ENCODE measurements around the gene POLR2E. TPM values are rescaled to one million over a fixed set of nuclear protein-coding genes. Genes with fewer than 3 reads are reported as not detected.

POLR2E gene
- total and polyA plus RNA-seq, 9 of the 15 experiments (the other 6 are each of a cell fraction or from before 2014, with no cell fraction given): 3.4 to 413 (median 244) TPM

- ChIA-PET POLR2A (interaction anchor here (1.0 kb wide), 1 partner anchor 12 kb away, joined by 3 read pairs; no protein-coding TSS in a partner anchor), CTCF (ENCODE audit: low intra/inter-chr PET ratio) (no interaction called here)
- Histone ChIP-seq H3K27ac (ENCODE audit: extremely low read depth, low read depth, low read length) (no peak overlapping the region), H3K4me2 (ENCODE audit: insufficient read depth, low read length) (no peak overlapping the region), H3K36me3 (ENCODE audit: control insufficient read depth, insufficient read depth, low read length) (peaks cover 65% of the 10 kb centered on the region; the same call in 2 of the 3 replicates), H3K79me2 (ENCODE audit: control insufficient read depth, insufficient read depth, low read length) (peaks cover 26% of the 10 kb centered on the region), H3K4me1 (replicated peaks in 1 of 2; ENCODE audit: control insufficient read depth in 2 of 2, insufficient read depth in 2 of 2, low read length in 2 of 2) (peaks cover 11 to 91% of the 10 kb centered on the region in 2 experiments), H2AFZ (ENCODE audit: low read depth, low read length) (no peak overlapping the region), H3K4me3 (no peak overlapping the region), H3K9ac (ENCODE audit: insufficient read depth in 1 of 2, low read depth in 2 of 2, low read length in 2 of 2) (no peak overlapping the region), H3K27me3 (ENCODE audit: control insufficient read depth in 2 of 2, insufficient read depth in 2 of 2, low read length in 2 of 2) (no peaks in the 10 kb centered on the region), H4K20me1 (replicated peaks; ENCODE audit: control insufficient read depth, insufficient read depth, low read length) (no peaks in the 10 kb centered on the region; the same call in 1 of the 2 replicates), H3K9me3 (replicated peaks; ENCODE audit: control insufficient read depth, insufficient read depth, low read depth, low read length) (no peaks in the 10 kb centered on the region), H3K9me1 (ENCODE audit: control insufficient read depth, insufficient read depth, low read length) (no peaks in the 10 kb centered on the region)
- DNase-seq (ENCODE audit: extremely low read depth in 1 of 4, low spot score in 3 of 4) (no peak), ATAC-seq (no peak), FAIRE-seq (no peak)
- intact Hi-C loops (cut with micrococcal nuclease): no loop called here
- no peak for TF ChIP-seq SETDB1 (IDR thresholded peaks at IDR 0.05; ENCODE audit: low read length)
- TF ChIP-seq KDM5B (IDR thresholded peaks at IDR 0.05; ENCODE audit: insufficient replicate concordance, low read depth, low read length): peak; percentile 32
- TF ChIP-seq HMGN3 (IDR thresholded peaks at IDR 0.05; ENCODE audit: borderline replicate concordance, extremely low read depth, insufficient read length, low read depth, low read length): peak; percentile 25
- TF ChIP-seq TEAD4 (IDR thresholded peaks at IDR 0.05; ENCODE audit: low read length): no peak
- no peak for TF ChIP-seq TEAD4 (CRISPR knock-in tag; IDR thresholded peaks at IDR 0.05; ENCODE audit: borderline replicate concordance)
- peak; percentile 50; the same call in 1 of the 2 replicates for TF ChIP-seq RBFOX2 (IDR thresholded peaks at IDR 0.05; ENCODE audit: low read depth, low read length)
- peak; percentile 37; the same call in 1 of the 2 replicates for TF ChIP-seq SUPT5H (IDR thresholded peaks at IDR 0.05)
- 0 out of 2 replicates have a peak, but pooled peaks have one; percentile 60 for TF ChIP-seq POLR2AphosphoS5 (IDR thresholded peaks at IDR 0.05; ENCODE audit: control insufficient read depth, insufficient read depth, low read depth, low read length)
- TF ChIP-seq POLR2G (IDR thresholded peaks at IDR 0.05; ENCODE audit: low read depth, low read length): peak; percentile 74
- peak; percentile 78 for TF ChIP-seq RBM22 (IDR thresholded peaks at IDR 0.05; ENCODE audit: low read depth, low read length, poor library complexity, severe bottlenecking)
- no peak for TF ChIP-seq FOXJ2 (tag; IDR thresholded peaks at IDR 0.05)
- TF ChIP-seq POLR2B (IDR thresholded peaks at IDR 0.05; ENCODE audit: low read depth, partially characterized antibody): peak; percentile 47
- TF ChIP-seq CCNT2 (IDR thresholded peaks at IDR 0.05; ENCODE audit: borderline replicate concordance, extremely low read depth, insufficient read length, low read depth, low read length): peak; percentile 16
- 0 out of 2 replicates have a peak, but pooled peaks have one; percentile 18 for TF ChIP-seq POLR2A (conservative IDR thresholded peaks at IDR 0.05)
- peak; percentile 7; the same call in 1 of the 2 replicates for TF ChIP-seq ZBTB33 (CRISPR knock-in tag; IDR thresholded peaks at IDR 0.05)
- TF ChIP-seq FIP1L1 (IDR thresholded peaks at IDR 0.05; ENCODE audit: low read depth, low read length, poor library complexity, severe bottlenecking): peak; percentile 35
- in situ Hi-C loops (cut with MboI): no loop called here
- no TSS peak for BruUV-seq (replicated peaks)
- WGBS (ENCODE audit: insufficient coverage, low coverage, missing lambda C conversion rate): 95% methylated on average over 13 of the region's 25 CpGs
Measured at GRCh38 chr19:1107661-1108261, 12.6 kb upstream of the POLR2E start.

All from K562 (cell line).